Activated naive CD8-positive, alpha-beta T cell (primary cell): ENCODE data around the gene RIBC2.
"Not testable (repeated sequence)": the region's sequence is repeated elsewhere in the genome, so short reads cannot be mapped to it uniquely, and the experiment has no call there.

Experiments used
- H3K27ac Mint-ChIP-seq: one replicate; pipeline ENCODE4 v1.8.0; 2021; ENCODE audit warnings: mixed read lengths
- H3K27me3 Mint-ChIP-seq: one replicate; pipeline ENCODE4 v1.8.0; 2021; ENCODE audit warnings: mixed read lengths
- H3K36me3 Mint-ChIP-seq: one replicate; pipeline ENCODE4 v1.8.0; 2021; ENCODE audit warnings: mixed read lengths
- H3K4me1 Mint-ChIP-seq: one replicate; pipeline ENCODE4 v1.8.0; 2021; ENCODE audit warnings: low read depth, mixed read lengths
- H3K4me3 Mint-ChIP-seq: one replicate; pipeline ENCODE4 v1.8.0; 2021; ENCODE audit warnings: mild to moderate bottlenecking, mixed read lengths
- H3K9me3 Mint-ChIP-seq: one replicate; pipeline ENCODE4 v1.8.0; 2021; ENCODE audit warnings: low read depth, mixed read lengths

RIBC2 gene, protein sequence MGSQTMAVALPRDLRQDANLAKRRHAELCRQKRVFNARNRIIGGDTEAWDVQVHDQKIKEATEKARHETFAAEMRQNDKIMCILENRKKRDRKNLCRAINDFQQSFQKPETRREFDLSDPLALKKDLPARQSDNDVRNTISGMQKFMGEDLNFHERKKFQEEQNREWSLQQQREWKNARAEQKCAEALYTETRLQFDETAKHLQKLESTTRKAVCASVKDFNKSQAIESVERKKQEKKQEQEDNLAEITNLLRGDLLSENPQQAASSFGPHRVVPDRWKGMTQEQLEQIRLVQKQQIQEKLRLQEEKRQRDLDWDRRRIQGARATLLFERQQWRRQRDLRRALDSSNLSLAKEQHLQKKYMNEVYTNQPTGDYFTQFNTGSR

DNA sequence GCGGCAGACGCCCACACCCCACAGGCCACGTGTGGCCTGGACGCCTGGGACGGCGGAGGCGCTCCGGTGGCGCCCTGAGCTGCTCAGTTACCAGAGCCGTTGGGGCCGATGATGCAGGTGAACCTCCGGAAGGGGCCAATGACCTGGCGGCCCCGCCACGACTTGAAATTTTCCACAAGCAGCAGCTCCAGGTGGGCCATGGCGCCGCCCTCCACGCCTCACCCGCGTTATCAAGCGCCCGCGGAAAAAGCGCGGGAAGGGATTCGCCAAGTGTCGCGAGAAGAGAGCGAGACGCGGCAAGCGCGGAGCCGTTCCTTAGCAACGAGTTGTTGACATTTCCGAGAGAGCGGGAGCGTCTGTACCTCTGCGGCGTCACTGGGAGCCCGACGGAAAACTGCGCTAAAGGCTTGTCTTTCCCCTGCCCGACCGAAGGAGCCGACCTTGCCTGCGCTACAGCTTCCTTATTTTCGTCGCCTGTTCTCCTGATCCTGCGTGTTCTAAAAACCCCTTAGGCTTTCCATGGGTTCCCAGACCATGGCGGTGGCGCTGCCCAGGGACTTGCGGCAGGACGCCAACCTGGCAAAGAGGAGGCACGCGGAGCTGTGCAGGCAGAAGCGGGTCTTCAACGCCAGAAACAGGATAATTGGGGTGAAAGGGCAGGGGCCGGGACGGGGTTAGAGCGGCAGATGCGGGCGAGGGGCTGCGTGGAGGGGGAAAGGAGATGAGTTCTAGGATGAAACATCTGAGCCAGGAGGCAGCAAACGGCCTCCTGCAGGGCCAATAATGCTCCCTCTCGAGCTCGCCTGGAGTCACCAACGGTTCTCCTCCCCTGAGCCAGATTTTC, at the start of gene RIBC2, which contains the start of gene SMC1B:
TSS of gene RIBC2 (plus strand) at position 326 of the 844 bp plus-strand sequence. CDS start at position 520, 194 bp downstream.
TSS of gene SMC1B (minus strand) at position 232 of the 844 bp plus-strand sequence. CDS start at position 200, 32 bp downstream.
- Mint-ChIP-seq H3K4me1 (peaks cover 11% of the 10 kb centered on the region), H3K27ac (peak within 1 kb of the TSS; percentile 79), H3K9me3 (no peaks in the 10 kb centered on the region), H3K36me3 (peaks cover 2% of the 10 kb centered on the region), H3K27me3 (no peaks in the 10 kb centered on the region), H3K4me3 (peak within 1 kb of the TSS; percentile 87)

DNA sequence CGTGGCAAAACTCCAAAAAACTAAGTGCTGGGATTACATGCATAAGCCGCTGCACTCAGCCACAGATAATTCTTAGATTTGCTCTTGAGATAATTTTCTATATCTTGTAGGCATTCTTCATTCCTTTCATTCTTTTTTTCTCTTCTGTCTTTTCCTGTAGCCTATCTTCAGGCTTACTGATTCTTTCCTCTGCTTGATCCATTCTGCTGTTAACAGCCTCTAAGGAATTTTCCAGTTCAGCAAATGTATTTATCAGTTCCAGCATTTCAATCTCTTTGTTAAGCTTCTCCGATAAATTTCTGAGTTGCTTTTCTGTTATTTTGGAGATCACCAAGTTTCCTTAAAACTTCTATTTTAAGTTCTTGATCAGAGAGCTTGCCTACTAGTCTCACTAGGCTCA, 46.8 kb upstream of the RIBC2 start:
- Mint-ChIP-seq H3K9me3 (peaks cover 4% of the 10 kb centered on the region), H3K4me3 (no peak overlapping the region), H3K36me3 (peaks cover 3% of the 10 kb centered on the region), H3K27me3 (no peaks in the 10 kb centered on the region), H3K4me1 (no peaks in the 10 kb centered on the region), H3K27ac (no peak overlapping the region)

DNA sequence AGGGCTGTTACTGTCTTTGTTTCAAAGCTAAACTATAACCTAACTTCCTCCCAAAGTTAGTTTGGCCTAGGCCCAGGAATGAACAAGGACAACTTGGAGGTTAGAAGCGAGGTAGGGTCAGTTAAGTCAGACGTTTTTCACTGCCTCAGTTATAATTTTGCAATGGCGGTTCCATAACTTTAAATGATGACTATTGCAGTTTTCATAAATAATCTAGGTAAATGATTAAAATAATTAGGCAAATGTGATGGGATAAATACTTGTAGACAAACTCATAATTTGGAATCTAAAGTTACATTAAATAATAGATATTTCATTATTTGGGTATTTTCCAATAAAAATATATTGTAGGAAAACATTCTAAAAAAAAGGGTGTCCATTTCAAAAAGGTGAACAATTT, 39.9 kb upstream of the RIBC2 start:
- not testable (repeated sequence) for H3K27ac Mint-ChIP-seq, H3K4me3 Mint-ChIP-seq, H3K9me3 Mint-ChIP-seq, H3K4me1 Mint-ChIP-seq, H3K36me3 Mint-ChIP-seq, H3K27me3 Mint-ChIP-seq

DNA sequence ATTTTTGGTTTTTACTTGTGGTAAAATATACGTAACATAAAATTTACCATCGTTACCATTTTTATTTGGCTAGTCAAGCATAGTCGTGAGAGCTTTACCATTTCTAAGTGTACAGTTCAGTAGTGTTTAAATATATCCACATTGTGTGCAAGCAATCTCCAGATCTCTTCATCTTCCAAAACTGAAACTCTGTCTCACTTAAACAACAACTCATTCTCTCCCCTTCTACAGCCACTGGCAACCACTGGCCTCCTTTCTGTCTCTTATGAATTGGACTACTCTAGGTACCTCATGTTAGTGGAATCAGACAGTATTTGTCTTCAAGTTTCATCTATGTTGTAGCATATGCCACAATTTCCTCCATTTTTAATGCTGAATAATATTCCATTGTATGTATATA, 37.5 kb upstream of the RIBC2 start:
- Mint-ChIP-seq H3K4me3 (no peak overlapping the region), H3K4me1 (peaks cover 2% of the 10 kb centered on the region), H3K27ac (no peak overlapping the region), H3K36me3 (peaks cover 2% of the 10 kb centered on the region), H3K9me3 (no peaks in the 10 kb centered on the region), H3K27me3 (no peaks in the 10 kb centered on the region)

GRCh38 chr22:45376703-45377102, 36.8 kb upstream of the RIBC2 start:
- Mint-ChIP-seq H3K4me1 (peaks cover 2% of the 10 kb centered on the region), H3K27ac (no peak overlapping the region), H3K4me3 (no peak overlapping the region), H3K36me3 (peaks cover 2% of the 10 kb centered on the region), H3K9me3 (no peaks in the 10 kb centered on the region), H3K27me3 (no peaks in the 10 kb centered on the region)

- Mint-ChIP-seq H3K4me3 (no peak overlapping the region), H3K9me3 (no peaks in the 10 kb centered on the region), H3K27ac (no peak overlapping the region), H3K27me3 (no peaks in the 10 kb centered on the region), H3K36me3 (peaks cover 2% of the 10 kb centered on the region), H3K4me1 (peaks cover 2% of the 10 kb centered on the region)
Measured at GRCh38 chr22:45381348-45381747, 32.1 kb upstream of the RIBC2 start.

- Mint-ChIP-seq H3K27ac (no peak overlapping the region), H3K4me1 (no peaks in the 10 kb centered on the region), H3K36me3 (no peaks in the 10 kb centered on the region), H3K27me3 (no peaks in the 10 kb centered on the region), H3K4me3 (no peak overlapping the region), H3K9me3 (no peaks in the 10 kb centered on the region)
Measured at GRCh38 chr22:45389546-45389945, 23.9 kb upstream of the RIBC2 start.

DNA sequence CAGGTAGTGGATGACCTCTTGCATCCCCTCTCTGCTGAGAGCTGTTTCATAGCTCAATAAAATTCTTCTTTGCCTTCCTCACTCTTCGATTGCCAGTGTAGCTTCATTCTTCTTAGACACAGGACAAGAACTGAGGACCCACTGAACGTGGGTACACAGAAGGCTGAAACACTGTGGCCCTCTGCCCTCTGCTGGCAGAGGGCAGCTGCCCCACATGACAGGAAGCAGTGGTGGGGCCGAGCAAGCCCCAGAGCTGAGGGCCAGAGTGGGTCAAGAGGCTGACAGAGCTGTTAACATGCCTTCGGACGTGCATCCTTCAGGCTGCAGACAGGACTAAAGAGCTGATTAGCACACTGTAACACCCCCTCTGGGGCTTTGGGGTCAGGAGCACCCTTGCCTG, 15.7 kb upstream of the RIBC2 start:
- no peaks in the 10 kb centered on the region for H3K4me1 Mint-ChIP-seq

GRCh38 chr22:45398214-45398613, 15.3 kb upstream of the RIBC2 start:
- H3K9me3 Mint-ChIP-seq = no peaks in the 10 kb centered on the region
- no peaks in the 10 kb centered on the region for H3K36me3 Mint-ChIP-seq
- H3K4me1 Mint-ChIP-seq = no peaks in the 10 kb centered on the region
- H3K27ac Mint-ChIP-seq = no peak overlapping the region
- H3K4me3 Mint-ChIP-seq = no peak overlapping the region
- peaks cover 4% of the 10 kb centered on the region for H3K27me3 Mint-ChIP-seq

More for the DNA sequence above, 15.7 kb upstream of the RIBC2 start:
- H3K27ac Mint-ChIP-seq = no peak overlapping the region
- peaks cover 4% of the 10 kb centered on the region for H3K27me3 Mint-ChIP-seq
- H3K4me3 Mint-ChIP-seq = no peak overlapping the region
- H3K9me3 Mint-ChIP-seq = no peaks in the 10 kb centered on the region
- no peaks in the 10 kb centered on the region for H3K36me3 Mint-ChIP-seq

- Mint-ChIP-seq H3K36me3 (no peaks in the 10 kb centered on the region), H3K27me3 (peaks cover 4% of the 10 kb centered on the region), H3K4me1 (no peaks in the 10 kb centered on the region)
Measured at GRCh38 chr22:45399712-45400445, 13.6 kb upstream of the RIBC2 start.

GRCh38 chr22:45402466-45402985, 11.0 kb upstream of the RIBC2 start:
- H3K4me1 Mint-ChIP-seq = no peaks in the 10 kb centered on the region
- H3K9me3 Mint-ChIP-seq = no peaks in the 10 kb centered on the region
- no peaks in the 10 kb centered on the region for H3K36me3 Mint-ChIP-seq
- no peak overlapping the region for H3K27ac Mint-ChIP-seq
- H3K4me3 Mint-ChIP-seq = no peak overlapping the region
- peaks cover 3% of the 10 kb centered on the region for H3K27me3 Mint-ChIP-seq

More at GRCh38 chr22:45399712-45400445, 13.6 kb upstream of the RIBC2 start:
- Mint-ChIP-seq H3K4me3 (no peak overlapping the region), H3K27ac (no peak overlapping the region), H3K9me3 (no peaks in the 10 kb centered on the region)

- peaks cover 3% of the 10 kb centered on the region for H3K9me3 Mint-ChIP-seq
- H3K27ac Mint-ChIP-seq = no peak overlapping the region
- H3K27me3 Mint-ChIP-seq = peaks cover 1% of the 10 kb centered on the region
- peaks cover 2% of the 10 kb centered on the region for H3K4me1 Mint-ChIP-seq
- H3K4me3 Mint-ChIP-seq = no peak overlapping the region
- peaks cover 2% of the 10 kb centered on the region for H3K36me3 Mint-ChIP-seq
Measured at GRCh38 chr22:45407793-45408192, 5.7 kb upstream of the RIBC2 start.

GRCh38 chr22:45413013-45413367, 503 bp upstream of the RIBC2 start:
- Mint-ChIP-seq H3K36me3 (peaks cover 2% of the 10 kb centered on the region), H3K4me1 (peaks cover 11% of the 10 kb centered on the region), H3K9me3 (no peaks in the 10 kb centered on the region), H3K4me3 (peak overlapping the region; percentile 71), H3K27ac (peak overlapping the region; percentile 70), H3K27me3 (no peaks in the 10 kb centered on the region)

DNA sequence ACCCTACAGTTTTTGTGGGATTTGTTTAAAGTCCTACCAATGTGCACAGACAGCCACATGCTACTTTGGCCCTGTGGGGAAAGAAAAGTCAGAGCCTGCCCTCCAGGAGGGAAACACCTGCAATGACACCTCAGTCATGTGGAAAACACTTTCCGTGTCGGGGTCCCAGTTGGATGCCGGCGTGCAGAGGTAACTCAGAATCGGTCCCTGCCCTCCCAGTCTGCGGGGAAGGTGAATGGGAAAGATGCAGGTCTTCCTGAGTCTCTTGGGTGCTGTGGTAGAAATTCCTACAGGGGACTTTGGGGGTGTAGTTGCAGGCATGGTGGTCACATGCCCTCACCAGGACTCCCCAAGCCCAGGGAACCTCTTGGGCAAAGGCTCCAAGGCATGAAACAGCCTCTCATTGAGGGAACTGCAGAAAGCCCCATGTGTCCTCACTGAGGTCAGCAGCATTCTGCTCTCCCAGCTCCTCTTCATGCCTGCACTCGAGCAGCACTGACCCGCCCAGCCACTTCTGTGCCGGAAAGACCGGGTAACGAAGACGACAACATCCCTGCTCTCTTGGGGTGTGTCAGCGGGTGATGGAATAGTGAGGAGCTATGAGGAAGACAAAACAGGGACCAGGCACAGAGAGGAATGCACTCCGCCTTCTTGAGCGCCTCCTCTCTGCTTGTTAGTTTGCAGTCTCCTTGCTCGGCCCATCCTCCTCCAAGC, 4.7 kb downstream of the RIBC2 start:
- Mint-ChIP-seq H3K9me3 (no peaks in the 10 kb centered on the region), H3K36me3 (no peaks in the 10 kb centered on the region), H3K4me3 (no peak overlapping the region), H3K27me3 (no peaks in the 10 kb centered on the region), H3K4me1 (peaks cover 8% of the 10 kb centered on the region), H3K27ac (no peak overlapping the region)
